ENCODE measurements around the gene SQSTM1.
"Not testable (repeated sequence)": the region's sequence is repeated elsewhere in the genome, so short reads cannot be mapped to it uniquely, and the experiment has no call there.

The SQSTM1 gene

DNA sequence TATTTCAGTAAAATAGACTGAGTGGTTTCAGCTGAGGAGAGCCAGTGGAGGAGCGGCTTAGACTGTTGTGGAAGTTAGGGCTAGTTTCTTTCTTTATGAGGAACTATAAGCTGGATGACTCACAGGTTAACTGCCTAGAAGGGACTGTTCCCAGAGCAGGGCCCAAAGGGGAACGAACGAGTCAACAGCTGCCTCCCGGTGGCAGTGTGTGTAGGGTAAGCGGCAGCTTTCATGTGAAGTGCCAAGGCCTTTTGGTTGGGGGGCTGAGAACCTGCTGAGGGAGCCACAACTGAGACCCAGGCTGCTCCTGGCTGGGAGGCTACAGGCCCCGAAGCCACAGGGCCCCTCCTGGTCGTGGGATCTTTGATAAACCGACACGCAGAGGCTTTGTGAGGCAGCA, 7.0 kb downstream of the SQSTM1 start:
- DNase-seq = no peak

- no peak for DNase-seq
These were observed 8.2 kb downstream of the SQSTM1 start for GRCh38 chr5:179828756-179829421.

DNA sequence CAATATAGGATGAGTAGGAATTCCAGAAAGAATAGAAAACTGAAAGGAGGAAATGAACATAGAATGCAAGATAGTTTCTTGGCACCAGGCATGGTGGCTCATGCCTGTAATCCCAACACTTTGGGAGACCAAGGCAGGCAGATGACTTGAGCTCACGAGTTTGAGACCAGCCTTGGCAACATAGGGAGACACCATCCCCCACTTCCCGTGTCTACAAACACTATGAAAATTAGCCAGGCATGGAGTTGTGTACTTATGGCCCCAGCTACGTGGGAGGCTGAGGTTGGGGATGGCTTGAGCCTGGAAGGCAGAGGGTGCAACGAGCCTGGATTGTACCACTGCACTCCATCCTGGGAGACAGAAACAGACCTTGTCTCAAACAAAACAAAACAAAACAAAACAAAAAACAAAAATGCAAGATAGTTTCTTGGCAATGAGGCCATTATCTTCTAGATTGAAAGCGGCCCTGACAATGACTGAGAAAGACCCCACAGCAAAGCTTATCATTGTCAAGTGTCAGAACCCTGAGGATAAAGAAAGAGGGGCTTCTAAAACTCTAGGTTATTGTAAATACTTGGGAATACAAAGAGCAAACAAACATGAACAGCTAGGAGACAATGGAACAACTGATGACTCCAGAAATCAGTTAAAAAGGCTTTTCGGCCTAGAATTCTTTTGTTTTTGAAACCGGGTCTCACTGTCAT, 9.2 kb downstream of the SQSTM1 start:
- DNase-seq = no peak

GRCh38 chr5:179830818-179831468, 10.2 kb downstream of the SQSTM1 start:
- no peak for DNase-seq

DNA sequence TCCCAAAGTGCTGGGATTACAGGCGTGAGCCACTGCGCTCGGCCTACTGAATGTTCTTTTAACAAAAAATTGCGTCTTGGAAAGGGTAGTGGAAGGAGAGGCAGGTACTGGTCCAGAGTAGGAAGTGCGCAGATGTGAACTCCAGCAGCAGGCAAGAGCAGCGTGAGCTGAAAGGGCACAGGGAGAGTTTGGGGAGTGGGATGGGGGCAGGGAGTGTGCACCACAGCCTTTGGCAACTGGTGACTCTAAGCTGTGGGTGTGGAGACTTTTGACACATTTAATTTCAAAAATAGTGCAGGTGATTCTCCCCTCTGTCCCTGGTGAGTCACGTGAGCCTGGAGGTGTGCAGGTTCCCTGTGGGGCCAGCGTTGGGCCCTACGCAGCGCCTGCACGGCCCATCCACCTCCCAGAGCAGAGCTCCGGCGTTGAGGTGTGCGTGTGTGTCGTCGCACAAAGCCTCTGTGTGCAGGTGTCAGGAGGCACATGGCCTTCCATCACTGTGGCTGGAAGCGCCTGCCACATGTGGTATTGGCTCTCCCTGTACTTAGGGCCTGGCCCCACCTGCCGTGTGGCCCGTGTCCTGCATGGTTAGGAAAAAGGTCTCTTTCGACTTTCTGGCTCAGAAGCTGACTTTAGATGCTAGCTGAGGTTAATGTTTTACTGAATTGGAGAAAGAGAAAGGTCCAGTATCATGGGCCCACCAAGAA, 11.5 kb downstream of the SQSTM1 start:
- no peak for DNase-seq

DNA sequence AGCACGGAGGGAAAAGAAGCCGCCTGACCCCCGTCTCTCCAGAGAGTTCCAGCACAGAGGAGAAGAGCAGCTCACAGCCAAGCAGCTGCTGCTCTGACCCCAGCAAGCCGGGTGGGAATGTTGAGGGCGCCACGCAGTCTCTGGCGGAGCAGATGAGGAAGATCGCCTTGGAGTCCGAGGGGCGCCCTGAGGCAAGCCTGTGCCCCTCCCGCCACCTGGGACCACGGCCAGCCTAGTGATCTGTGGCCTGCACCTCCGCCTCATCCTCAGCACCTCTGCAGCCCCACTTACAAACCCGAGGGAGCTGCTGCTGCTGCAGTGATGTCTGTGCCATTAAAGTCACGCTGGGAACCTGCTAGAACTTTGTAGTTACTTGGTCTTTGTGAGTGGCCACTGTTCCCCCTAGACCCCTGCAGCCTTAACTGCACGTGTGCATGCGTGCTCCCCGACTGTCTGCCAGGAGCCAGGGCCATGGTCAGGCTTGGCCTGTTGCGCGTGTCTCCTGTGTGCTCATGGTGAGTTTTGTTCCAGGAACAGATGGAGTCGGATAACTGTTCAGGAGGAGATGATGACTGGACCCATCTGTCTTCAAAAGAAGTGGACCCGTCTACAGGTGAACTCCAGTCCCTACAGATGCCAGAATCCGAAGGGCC, 12.5 kb downstream of the SQSTM1 start:
- no peak for DNase-seq

DNA sequence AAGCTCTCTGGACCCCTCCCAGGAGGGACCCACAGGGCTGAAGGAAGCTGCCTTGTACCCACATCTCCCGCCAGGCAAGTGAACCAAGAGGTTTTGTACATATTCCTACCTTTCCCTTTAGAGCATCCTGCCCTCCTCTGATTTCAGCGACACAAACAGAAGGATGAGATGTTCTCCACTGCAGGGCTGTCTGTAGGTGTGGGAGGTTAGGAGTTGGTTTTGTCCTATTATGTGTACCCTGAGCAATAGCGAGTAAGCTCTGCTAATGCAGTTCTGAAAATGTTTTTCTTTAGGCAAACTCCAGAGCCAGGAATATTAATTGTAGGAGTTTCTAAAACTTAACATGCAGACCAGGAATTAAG, 13.0 kb downstream of the SQSTM1 start:
- DNase-seq = no peak

- no peak for DNase-seq
These were observed 13.4 kb downstream of the SQSTM1 start for GRCh38 chr5:179834120-179834519.

DNA sequence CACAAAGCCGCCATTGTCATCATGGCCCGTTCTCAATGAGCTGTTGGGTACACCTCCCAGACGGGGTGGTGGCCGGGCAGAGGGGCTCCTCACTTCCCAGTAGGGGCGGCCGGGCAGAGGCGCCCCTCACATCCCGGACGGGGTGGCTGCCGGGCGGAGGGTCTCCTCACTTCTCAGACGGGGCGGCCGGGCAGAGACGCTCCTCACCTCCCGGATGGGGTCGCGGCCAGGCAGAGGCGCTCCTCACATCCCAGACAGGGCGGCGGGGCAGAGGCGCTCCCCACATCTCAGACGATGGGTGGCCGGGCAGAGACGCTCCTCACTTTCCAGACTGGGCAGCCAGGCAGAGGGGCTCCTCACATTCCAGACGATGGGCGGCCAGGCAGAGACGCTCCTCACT, 14.2 kb downstream of the SQSTM1 start:
- DNase-seq = not testable (repeated sequence)

DNA sequence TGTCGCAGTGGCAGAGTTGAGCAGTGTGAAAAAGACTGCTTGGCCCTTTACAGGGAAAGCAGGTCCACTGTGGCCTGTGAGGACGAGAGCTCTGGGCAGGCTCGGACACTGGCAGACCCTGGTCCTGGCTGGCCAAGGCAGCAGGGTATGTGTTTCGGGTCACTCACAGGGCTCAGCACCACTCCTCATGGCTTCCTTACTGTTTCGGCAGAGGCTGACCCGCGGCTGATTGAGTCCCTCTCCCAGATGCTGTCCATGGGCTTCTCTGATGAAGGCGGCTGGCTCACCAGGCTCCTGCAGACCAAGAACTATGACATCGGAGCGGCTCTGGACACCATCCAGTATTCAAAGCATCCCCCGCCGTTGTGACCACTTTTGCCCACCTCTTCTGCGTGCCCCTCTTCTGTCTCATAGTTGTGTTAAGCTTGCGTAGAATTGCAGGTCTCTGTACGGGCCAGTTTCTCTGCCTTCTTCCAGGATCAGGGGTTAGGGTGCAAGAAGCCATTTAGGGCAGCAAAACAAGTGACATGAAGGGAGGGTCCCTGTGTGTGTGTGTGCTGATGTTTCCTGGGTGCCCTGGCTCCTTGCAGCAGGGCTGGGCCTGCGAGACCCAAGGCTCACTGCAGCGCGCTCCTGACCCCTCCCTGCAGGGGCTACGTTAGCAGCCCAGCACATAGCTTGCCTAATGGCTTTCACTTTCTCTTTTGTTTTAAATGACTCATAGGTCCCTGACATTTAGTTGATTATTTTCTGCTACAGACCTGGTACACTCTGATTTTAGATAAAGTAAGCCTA, 15.7 kb downstream of the SQSTM1 start:
- peak; percentile 45 for DNase-seq

GRCh38 chr5:179837076-179838011, 16.6 kb downstream of the SQSTM1 start:
- DNase-seq = no peak

- no peak for DNase-seq
These were observed 18.9 kb downstream of the SQSTM1 start for GRCh38 chr5:179839328-179840256.

GRCh38 chr5:179840321-179840720, 19.6 kb downstream of the SQSTM1 start:
- DNase-seq = no peak

- no peak for DNase-seq
These were observed 20.1 kb downstream of the SQSTM1 start for GRCh38 chr5:179840766-179841165.

DNA sequence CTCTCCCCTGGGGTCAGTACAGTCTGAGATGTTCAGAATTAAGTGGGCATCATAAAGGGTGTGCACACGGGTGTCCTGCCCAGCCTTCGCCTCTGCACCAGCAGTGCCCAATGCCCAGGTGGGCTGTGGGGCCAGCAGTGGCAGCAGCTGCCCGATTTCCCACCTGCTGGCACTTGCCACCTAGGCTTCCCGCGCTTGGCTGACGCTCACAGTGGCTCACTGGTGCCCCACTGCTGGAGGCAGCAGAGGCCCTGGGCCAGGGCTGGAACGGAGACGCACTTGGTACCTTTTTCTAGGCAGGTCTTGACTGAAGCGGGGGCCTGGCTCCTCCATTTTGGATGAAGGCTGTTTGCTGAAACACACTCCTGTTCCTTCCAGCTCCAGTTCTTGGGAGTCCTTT, 20.9 kb downstream of the SQSTM1 start:
- DNase-seq = no peak

GRCh38 chr5:179852993-179853547, 32.4 kb downstream of the SQSTM1 start:
- DNase-seq = no peak

GRCh38 chr5:179854356-179854755, 33.7 kb downstream of the SQSTM1 start:
- DNase-seq = no peak

- DNase-seq = no peak
These were observed 37.5 kb downstream of the SQSTM1 start for GRCh38 chr5:179858241-179858585.

DNA sequence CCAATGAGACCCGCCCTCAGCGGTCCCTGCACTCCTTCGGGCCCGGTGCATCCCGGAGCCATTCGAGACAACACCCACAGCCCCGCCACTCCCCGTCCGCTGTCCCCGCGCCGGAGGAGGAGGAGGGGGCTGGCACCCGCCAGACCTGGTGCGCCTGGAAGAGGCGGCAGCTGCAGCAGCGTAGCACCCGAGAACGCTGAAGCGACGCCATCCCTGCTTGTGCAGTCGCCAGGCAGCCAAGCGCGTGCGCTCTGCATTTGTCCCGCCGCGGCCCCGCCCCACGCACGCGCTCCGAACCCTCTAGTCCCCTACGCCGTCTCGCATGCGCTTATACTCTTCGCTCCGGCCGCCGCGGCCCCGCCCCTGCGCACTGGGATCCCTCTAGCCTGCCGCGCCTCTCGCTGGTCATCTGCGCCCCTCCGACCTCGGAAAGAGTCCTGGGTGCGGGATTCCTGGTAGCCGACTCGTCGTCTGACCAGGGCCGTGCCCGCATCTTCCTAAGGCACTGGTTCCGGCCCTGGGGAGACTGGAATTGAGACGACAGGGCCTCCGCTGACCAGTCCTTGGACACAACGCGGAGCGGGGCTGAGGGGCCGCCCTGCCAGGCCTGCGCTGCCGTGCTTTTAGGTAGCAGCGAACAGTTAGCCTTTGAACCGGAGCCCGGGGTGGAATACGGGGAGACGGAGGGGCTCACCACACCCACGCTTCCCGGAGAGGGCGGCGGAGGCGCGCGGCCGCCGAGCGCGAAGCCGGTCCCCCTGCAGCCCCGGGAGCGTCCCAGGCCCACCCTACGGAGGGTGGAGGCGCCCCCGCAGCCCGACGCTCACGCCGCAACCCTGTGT, 38.1 kb downstream of the SQSTM1 start, which contains the start of gene MRNIP:
MRNIP (minus strand) TSS at position 232 of the 842 bp plus-strand sequence; CDS start at position 211, 21 bp downstream.
- DNase-seq = peak; percentile 81

Measured in activated CD4-positive, alpha-beta T cell treated with anti-CD3 and anti-CD28 coated beads for 1 hour (primary cell).